ENCODE results near the gene ECI1. TPM values are rescaled to one million over a fixed set of nuclear protein-coding genes. Genes with fewer than 3 reads are reported as not detected.
A peak's percentile ranks its signal among the peaks of the same experiment; 100 is the strongest.

ECI1 gene
- total and polyA plus RNA-seq, 2 of the 13 experiments (the other 11 are each of a cell fraction or from before 2014, with no cell fraction given), result 82.0 to 102 TPM

GRCh38 chr16:2250652-2251295 is 613 bp downstream of the ECI1 start (continued):
- TF ChIP-seq CREB3 (CRISPR knock-in tag; IDR thresholded peaks at IDR 0.05) (0 out of 2 replicates have a peak, but pooled peaks have one; percentile 15), CEBPG (CRISPR knock-in tag; IDR thresholded peaks at IDR 0.05) (peak; percentile 18; the same call in 1 of the 2 replicates), NR2C2 (CRISPR knock-in tag; IDR thresholded peaks at IDR 0.05; ENCODE audit: borderline replicate concordance) (no peak), ZNF34 (CRISPR knock-in tag; IDR thresholded peaks at IDR 0.05; ENCODE audit: borderline replicate concordance) (peak; percentile 7; the same call in 1 of the 2 replicates)

GRCh38 chr16:2246301-2246885 is 5.0 kb downstream of the ECI1 start:
- H3K4me1 ChIP-seq (ENCODE audit: insufficient read depth, low read length), result peaks cover 11% of the 10 kb centered on the region; the same call in 1 of the 2 replicates
- H2AFZ ChIP-seq (ENCODE audit: low read length), result no peak overlapping the region
- ATAC-seq, result no peak; the same call in 2 of the 3 replicates
- no peak overlapping the region for H3K9ac ChIP-seq (ENCODE audit: insufficient read depth, low read depth, low read length)
- H3K4me3 ChIP-seq (replicated peaks in 1 of 3; ENCODE audit: insufficient read depth in 1 of 3, low read depth in 2 of 3, low read length in 3 of 3), result no peak overlapping the region
- ChIA-PET CTCF (ENCODE audit: low intra/inter-chr PET ratio, low total read pairs) (no interaction called here), POLR2A (interaction anchor here (1.9 kb wide), 1 partner anchor 20 kb away, joined by 7 read pairs; no protein-coding TSS in a partner anchor)
- H4K20me1 ChIP-seq (ENCODE audit: insufficient read depth, low read length), result peaks cover 5% of the 10 kb centered on the region
- TF ChIP-seq PHF21A (CRISPR knock-in tag; IDR thresholded peaks at IDR 0.05), result no peak
- no peak for TF ChIP-seq CEBPZ (IDR thresholded peaks at IDR 0.05; ENCODE audit: low read length)
- TF ChIP-seq ZNF367 (CRISPR knock-in tag; IDR thresholded peaks at IDR 0.05; ENCODE audit: borderline replicate concordance), result no peak
- peak; percentile 54 for TF ChIP-seq AGO2 (optimal IDR thresholded peaks at IDR 0.05; ENCODE audit: low read depth, low read length)
- H3K27me3 ChIP-seq (ENCODE audit: control insufficient read depth in 1 of 2, insufficient read depth in 2 of 2, low read length in 2 of 2), result no peaks in the 10 kb centered on the region; a peak in 1 of 5 replicates
- no peak for FAIRE-seq
- no peak overlapping the region for H3K27ac ChIP-seq (ENCODE audit: extremely low read length, insufficient read depth, low read length)
- no peak for DNase-seq (ENCODE audit: low spot score)
- 95% methylated on average over 12 of the region's 18 CpGs for WGBS (ENCODE audit: low lambda C conversion rate)
- intact Hi-C loops (cut with micrococcal nuclease; ENCODE audit: unreplicated experiment) (no loop called here), in situ Hi-C loops (cut with HindIII; ENCODE audit: extremely low pct_ligation_motif_present, low pct_unique_long_range_greater_than_20kb) (no loop called here)
- BruUV-seq (replicated peaks), result no TSS peak
- H3K36me3 ChIP-seq (replicated peaks in 1 of 2; ENCODE audit: control insufficient read depth in 1 of 2, insufficient read depth in 2 of 2, low read length in 2 of 2), result peaks cover 25 to 43% of the 10 kb centered on the region in 2 experiments; a peak in 4 of 5 replicates
- H3K4me2 ChIP-seq (ENCODE audit: low read depth, low read length), result no peak overlapping the region
- no peaks in the 10 kb centered on the region for H3K9me3 ChIP-seq (ENCODE audit: low read length)
- H3K79me2 ChIP-seq (ENCODE audit: insufficient read depth, low read length), result peaks cover 23% of the 10 kb centered on the region

All from HepG2 (cell line).